ENCODE measurements around the gene SH2D6.

DNA sequence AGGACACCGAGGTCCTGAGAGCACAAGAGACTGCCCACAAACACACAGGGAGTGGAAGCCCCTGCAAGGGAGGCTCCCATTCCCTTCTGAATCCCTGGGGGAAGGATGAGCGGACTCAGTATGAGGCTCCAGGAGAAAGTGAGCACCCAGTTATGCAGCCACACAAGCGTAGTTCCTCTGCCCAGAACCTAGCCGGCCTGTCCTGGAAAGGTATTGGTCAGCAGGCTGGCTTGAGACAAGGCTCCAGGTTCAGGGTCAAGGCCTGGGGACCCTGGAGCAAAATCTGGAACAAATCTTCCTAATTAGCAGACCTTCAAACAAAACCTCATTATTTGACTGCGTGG is 7.1 kb upstream of the SH2D6 start:
- TF ChIP-seq, protein P1, sequence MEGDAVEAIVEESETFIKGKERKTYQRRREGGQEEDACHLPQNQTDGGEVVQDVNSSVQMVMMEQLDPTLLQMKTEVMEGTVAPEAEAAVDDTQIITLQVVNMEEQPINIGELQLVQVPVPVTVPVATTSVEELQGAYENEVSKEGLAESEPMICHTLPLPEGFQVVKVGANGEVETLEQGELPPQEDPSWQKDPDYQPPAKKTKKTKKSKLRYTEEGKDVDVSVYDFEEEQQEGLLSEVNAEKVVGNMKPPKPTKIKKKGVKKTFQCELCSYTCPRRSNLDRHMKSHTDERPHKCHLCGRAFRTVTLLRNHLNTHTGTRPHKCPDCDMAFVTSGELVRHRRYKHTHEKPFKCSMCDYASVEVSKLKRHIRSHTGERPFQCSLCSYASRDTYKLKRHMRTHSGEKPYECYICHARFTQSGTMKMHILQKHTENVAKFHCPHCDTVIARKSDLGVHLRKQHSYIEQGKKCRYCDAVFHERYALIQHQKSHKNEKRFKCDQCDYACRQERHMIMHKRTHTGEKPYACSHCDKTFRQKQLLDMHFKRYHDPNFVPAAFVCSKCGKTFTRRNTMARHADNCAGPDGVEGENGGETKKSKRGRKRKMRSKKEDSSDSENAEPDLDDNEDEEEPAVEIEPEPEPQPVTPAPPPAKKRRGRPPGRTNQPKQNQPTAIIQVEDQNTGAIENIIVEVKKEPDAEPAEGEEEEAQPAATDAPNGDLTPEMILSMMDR (IDR thresholded peaks at IDR 0.05) = no peak
- TF ChIP-seq EZH2 (IDR thresholded peaks at IDR 0.05; ENCODE audit: borderline replicate concordance, insufficient read depth, low read depth, low read length, poor library complexity, severe bottlenecking) = no peak

Data from B cell (primary cell).